Transverse colon (tissue), 4 donors: ENCODE data around the gene APLP1.

Experiments
- EP300 ChIP-seq: sonication (generic); formaldehyde crosslinking; IDR thresholded peaks from one replicate; pipeline ENCODE4 v1.6.1; 2017; ENCODE audit warnings: antibody characterized with exemption, low read depth
- POLR2A ChIP-seq: fragments of 450-650 bp; IDR thresholded peaks from one replicate; pipeline ENCODE4 v1.6.1; 2016; ENCODE audit warnings: antibody characterized with exemption, mild to moderate bottlenecking, moderate library complexity
- POLR2AphosphoS5 ChIP-seq, 3 donors: sonication (generic); formaldehyde crosslinking; IDR thresholded peaks; one replicate each; pipeline ENCODE4 v1.6.1; 2016; ENCODE audit warnings: antibody characterized with exemption in 3 of 3
- TF ChIP-seq, protein P1 (sequence below), 5 experiments: fragments of 200-600 bp in 3 of 5; fragments of 450-650 bp in 2 of 5; sonication (generic) in 3 of 5; IDR thresholded peaks; 1 replicate in 2 of 5; 2 replicates in 3 of 5; pipeline ENCODE4 v1.5.1; 2016 to 2017; ENCODE audit warnings: antibody characterized with exemption in 5 of 5, inconsistent platforms in 3 of 5, mild to moderate bottlenecking in 2 of 5, moderate library complexity in 1 of 5

DNA sequence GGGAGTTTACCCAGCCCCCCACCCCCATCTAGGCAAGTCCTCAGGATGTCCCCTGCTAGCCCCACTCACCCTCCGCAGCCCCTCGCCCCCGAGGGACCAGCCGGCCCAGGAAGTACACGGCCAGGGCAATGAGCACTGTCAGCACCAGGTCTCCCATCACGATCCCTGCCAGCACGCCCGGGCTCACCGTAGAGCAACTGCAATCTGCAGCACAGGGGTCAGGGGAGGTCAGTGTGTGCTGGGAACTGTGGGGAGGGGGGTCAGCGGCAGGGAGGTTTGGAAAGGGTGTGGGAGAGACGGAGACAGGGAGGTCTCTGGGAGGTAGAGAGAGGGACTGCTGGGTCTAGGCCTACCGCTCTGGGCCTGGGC, 39.0 kb downstream of the APLP1 start:
- TF ChIP-seq POLR2A (no peak), EP300 (no peak), POLR2AphosphoS5 (IDR thresholded peaks at IDR 0.05) (no peak)
- TF ChIP-seq, protein P1, sequence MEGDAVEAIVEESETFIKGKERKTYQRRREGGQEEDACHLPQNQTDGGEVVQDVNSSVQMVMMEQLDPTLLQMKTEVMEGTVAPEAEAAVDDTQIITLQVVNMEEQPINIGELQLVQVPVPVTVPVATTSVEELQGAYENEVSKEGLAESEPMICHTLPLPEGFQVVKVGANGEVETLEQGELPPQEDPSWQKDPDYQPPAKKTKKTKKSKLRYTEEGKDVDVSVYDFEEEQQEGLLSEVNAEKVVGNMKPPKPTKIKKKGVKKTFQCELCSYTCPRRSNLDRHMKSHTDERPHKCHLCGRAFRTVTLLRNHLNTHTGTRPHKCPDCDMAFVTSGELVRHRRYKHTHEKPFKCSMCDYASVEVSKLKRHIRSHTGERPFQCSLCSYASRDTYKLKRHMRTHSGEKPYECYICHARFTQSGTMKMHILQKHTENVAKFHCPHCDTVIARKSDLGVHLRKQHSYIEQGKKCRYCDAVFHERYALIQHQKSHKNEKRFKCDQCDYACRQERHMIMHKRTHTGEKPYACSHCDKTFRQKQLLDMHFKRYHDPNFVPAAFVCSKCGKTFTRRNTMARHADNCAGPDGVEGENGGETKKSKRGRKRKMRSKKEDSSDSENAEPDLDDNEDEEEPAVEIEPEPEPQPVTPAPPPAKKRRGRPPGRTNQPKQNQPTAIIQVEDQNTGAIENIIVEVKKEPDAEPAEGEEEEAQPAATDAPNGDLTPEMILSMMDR (IDR thresholded peaks at IDR 0.05): no peak
